ENCODE measurements around the gene PRKCZ.

DNA sequence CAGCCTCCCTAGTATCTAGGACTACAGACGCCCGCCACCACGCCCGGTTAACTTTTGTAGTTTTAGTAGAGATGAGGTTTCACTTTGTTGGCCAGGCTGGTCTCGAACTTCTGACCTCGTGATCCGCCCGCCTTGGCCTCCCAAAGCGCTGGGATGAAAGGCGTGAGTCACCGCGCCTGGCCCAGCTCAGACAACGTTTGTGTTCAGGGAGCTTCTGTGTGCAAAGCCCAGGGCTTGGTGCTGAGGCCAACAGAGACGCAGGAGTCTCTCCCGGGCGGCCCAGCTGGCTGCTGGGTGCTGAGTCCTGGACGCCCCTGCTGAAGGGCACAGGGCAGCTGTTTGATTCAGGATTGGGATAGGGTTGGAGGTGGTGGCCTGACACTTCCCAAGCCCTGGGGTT lies 3.0 kb downstream of the PRKCZ start:
- TF ChIP-seq CTCF (conservative IDR thresholded peaks at IDR 0.05) (no peak), EZH2 (IDR thresholded peaks at IDR 0.05; ENCODE audit: low read depth) (no peak)

All from PC-9 (cell line).